IMR-90 (cell line): ENCODE data around the gene FBXL19.

Experiments
- CTCF ChIP-seq: conservative IDR thresholded peaks from 2 replicates; pipeline ENCODE4 v1.5.1; 2012; ENCODE audit warnings: mild to moderate bottlenecking, low read depth, low read length, improper control_type of control experiment
- POLR2A ChIP-seq: IDR thresholded peaks from 2 replicates; pipeline ENCODE4 v1.6.1; 2012; ENCODE audit warnings: mild to moderate bottlenecking, low read depth, low read length
- RAD21 ChIP-seq: IDR thresholded peaks from 2 replicates; pipeline ENCODE4 v1.6.1; 2012; ENCODE audit warnings: low read length, improper control_type of control experiment
- RCOR1 ChIP-seq: IDR thresholded peaks from 2 replicates; pipeline ENCODE4 v1.6.1; 2012; ENCODE audit warnings: mild to moderate bottlenecking, low read length, improper control_type of control experiment; ENCODE audit not compliant: insufficient replicate concordance
- USF2 ChIP-seq: fragments of 150-350 bp; IDR thresholded peaks from 2 replicates; pipeline ENCODE4 v1.6.1; 2017; ENCODE audit warnings: mild to moderate bottlenecking, antibody characterized with exemption, low read length, low read depth

- peak; percentile 80 for TF ChIP-seq CTCF
- peak; percentile 74 for TF ChIP-seq RAD21
- TF ChIP-seq POLR2A, result no peak
- no peak for TF ChIP-seq USF2
- no peak for TF ChIP-seq RCOR1
Measured at GRCh38 chr16:30941600-30942425, 18.4 kb downstream of the FBXL19 start.
